VCaP (cell line): Measurements from ENCODE around the gene TNFRSF6B.

ENCODE experiments used
- H3K27ac ChIP-seq: fragments of 450-650 bp; 2 replicates; pipeline ENCODE4 v1.5.1; 2017
- CTCF ChIP-seq: fragments of 450-650 bp; conservative IDR thresholded peaks from 2 replicates; pipeline ENCODE4 v1.5.1; 2017; ENCODE audit warnings: mild to moderate bottlenecking, moderate library complexity

TNFRSF6B gene

GRCh38 chr20:63698739-63699465, 2.5 kb downstream of the TNFRSF6B start:
- TF ChIP-seq CTCF, result no peak
- no peak overlapping the region for H3K27ac ChIP-seq

DNA sequence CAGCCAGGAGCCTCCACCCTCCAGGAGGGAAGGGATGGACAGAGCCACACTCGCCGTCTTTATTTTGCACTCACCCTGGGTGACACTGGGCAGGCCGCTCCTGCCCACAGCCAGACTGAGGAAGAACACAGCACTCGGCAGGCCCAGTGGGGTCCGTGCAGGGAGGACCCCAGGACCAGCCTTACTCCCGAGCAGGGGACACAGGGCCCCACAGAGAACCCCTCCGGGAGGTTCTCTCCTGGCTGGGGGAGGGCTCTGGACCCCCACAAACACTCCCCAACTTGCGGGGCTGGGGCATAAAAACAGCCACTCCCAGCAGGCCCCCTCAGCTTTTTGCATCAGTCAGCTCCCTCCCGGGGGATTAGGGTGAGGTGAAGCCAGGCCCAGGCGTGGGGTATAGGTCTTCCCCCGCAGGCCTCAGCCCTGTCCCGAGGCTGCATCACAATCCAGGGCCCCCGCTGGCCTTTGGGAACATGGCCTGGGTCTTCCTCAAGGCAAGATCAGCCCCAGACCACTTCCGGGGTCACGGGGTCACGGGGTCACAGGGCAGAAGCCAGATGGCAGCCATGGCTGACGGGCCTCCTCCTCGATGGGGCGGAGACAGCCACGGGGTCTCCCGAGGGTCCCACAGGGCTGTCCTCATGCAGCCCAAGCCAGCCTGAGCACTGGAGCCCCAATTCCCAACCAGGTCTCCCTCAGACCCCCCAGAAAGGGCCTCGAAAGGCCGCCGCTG, 3.2 kb downstream of the TNFRSF6B start:
- no peak overlapping the region for H3K27ac ChIP-seq
- no peak for TF ChIP-seq CTCF

GRCh38 chr20:63700199-63701050, 4.0 kb downstream of the TNFRSF6B start:
- no peak for TF ChIP-seq CTCF
- H3K27ac ChIP-seq, result no peak overlapping the region

DNA sequence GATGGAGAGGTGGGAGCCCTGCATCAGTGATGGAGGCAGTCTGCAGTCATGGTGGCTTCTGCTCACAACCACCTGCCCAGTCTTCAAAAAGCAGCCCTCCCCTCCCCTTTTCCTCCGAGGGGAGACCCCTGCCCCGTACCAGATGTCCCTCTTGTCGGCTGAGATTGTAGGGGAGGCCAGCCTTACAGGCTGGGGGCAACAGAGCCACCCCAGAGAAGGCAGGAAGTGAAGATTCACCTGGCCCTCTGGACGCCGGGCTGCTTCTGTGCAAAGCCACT, 4.5 kb downstream of the TNFRSF6B start:
- TF ChIP-seq CTCF, result no peak
- H3K27ac ChIP-seq, result no peak overlapping the region

DNA sequence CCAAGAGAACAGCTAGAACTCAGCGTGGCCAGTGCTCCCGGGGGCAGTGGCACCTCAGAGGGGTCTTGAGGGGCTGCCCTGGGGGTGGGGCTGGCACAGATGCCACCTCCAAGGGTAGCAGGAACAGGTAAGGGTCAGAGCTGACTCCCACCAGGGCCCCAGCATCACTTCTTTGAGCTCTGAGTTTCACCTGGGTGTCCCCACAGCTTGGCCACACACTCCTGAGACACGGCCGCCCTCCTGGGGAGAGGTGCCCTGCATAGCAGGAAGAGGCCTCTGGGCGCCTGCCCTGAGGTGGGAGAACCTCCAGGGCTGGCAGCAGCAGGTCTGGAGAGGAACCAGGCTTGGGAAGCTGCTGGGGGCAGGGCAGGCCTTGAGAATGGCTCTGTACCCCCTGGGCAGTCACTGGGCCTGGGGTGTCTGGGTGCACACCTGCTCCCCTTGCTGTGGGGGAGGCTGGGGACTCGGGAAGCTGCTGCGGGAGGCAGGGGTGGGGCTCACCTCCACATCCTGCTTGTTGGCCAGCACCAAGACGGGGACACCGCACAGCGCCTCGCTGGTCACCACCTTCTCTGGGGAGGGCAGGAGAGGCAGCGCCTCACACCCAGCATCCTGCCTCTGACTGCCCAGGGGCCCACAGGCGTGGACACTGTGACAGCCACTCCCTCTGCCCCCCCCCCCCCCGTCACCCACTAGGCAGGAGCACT, 5.0 kb downstream of the TNFRSF6B start:
- no peak overlapping the region for H3K27ac ChIP-seq
- no peak for TF ChIP-seq CTCF

DNA sequence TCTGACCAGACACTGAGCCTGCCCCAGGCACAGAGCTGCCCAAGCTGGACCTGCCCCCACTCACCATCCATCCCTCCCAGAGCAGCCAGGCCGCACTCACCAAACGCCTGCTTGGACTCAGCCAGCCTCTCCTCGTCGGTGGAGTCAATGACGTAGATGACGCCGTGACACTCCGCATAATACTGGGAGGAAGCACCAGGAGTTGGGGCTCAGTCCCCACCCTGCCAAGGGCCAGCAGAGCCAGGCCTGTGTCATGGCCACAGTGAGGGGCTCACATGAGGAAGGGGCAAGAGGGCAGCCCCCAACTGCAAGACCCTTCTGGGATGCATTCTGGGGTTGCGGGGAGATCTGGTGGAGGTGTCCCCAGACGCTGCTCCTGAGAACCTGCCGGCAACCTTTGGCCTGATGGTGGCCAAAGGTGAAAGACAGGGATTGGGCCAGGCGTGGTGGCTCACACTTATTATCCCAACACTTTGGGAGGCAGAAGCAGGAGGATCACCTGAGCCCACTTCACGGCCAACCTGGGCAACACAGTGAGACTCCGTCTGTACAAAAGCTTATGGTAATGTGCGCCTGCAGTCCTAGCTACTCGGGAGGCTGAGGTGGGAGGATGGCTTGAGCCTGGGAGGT, 5.7 kb downstream of the TNFRSF6B start:
- H3K27ac ChIP-seq, result no peak overlapping the region
- no peak for TF ChIP-seq CTCF
